Measurements from ENCODE around the gene DHX8.

GRCh38 chr17:43464046-43464445 is 19.7 kb upstream of the DHX8 start:
- no peak for TF ChIP-seq CTCF (IDR thresholded peaks at IDR 0.05)
- no peak for TF ChIP-seq POLR2A (IDR thresholded peaks at IDR 0.05)
